GM12872 (cell line): ENCODE data around the gene RLN1.

Experiments used
- TF ChIP-seq, protein P1 (sequence below): IDR thresholded peaks from 3 replicates; pipeline ENCODE4 v1.5.1; 2011; ENCODE audit warnings: low read depth, mild to moderate bottlenecking, low read length, moderate library complexity; ENCODE audit not compliant: insufficient read depth

The RLN1 gene

DNA sequence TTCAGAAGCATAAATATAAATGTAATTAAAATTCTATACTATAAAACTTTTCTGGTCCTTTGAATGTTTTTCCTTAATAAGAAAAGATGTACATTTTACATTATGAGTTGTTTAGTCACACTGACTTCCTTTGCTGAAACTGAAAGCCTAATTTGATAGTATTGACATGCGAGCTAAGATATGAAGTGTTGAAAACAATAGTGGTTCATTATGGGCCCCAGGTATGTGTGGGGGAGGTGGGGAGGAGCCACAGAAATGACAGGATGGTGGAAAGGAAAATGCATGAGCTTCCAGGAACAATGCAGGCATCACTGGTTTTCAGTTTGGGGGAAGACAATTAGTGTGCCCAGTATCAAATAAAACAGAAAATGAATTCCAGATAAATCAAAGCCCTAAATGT is 35.4 kb upstream of the RLN1 start:
- TF ChIP-seq, protein P1, sequence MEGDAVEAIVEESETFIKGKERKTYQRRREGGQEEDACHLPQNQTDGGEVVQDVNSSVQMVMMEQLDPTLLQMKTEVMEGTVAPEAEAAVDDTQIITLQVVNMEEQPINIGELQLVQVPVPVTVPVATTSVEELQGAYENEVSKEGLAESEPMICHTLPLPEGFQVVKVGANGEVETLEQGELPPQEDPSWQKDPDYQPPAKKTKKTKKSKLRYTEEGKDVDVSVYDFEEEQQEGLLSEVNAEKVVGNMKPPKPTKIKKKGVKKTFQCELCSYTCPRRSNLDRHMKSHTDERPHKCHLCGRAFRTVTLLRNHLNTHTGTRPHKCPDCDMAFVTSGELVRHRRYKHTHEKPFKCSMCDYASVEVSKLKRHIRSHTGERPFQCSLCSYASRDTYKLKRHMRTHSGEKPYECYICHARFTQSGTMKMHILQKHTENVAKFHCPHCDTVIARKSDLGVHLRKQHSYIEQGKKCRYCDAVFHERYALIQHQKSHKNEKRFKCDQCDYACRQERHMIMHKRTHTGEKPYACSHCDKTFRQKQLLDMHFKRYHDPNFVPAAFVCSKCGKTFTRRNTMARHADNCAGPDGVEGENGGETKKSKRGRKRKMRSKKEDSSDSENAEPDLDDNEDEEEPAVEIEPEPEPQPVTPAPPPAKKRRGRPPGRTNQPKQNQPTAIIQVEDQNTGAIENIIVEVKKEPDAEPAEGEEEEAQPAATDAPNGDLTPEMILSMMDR: no peak

DNA sequence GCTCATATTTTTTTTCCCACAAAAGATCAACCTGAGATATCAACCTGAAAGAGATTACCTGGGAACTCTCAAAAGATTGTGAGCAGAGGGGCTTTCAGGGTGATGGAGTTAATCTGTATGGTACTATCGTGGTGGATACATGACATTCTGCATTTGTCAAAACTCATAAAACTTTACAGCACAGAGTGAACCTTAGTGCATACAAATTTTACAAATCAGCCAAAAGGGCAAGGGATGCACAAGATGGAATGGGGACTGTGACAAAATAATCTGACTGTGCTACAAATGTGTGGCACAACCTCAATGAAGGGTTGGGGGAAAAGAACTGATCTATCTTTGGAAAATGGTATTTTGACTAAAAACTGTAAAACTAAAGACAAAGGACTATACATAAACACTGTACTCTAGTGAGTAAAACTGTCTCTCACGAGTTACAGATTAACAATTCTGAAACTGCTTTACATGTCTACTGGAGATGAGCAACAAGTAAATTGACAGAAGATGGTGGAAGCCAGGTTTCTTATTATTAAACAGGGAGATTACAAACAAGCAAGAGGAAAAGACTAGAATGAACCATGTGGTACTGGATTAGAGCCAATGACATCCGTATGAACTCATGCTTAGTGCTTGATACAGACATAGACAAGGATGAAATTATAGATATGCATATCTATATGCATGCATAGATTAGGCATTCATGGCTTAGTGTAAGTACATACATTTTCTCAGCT is 24.8 kb upstream of the RLN1 start:
- TF ChIP-seq, protein P1: no peak

DNA sequence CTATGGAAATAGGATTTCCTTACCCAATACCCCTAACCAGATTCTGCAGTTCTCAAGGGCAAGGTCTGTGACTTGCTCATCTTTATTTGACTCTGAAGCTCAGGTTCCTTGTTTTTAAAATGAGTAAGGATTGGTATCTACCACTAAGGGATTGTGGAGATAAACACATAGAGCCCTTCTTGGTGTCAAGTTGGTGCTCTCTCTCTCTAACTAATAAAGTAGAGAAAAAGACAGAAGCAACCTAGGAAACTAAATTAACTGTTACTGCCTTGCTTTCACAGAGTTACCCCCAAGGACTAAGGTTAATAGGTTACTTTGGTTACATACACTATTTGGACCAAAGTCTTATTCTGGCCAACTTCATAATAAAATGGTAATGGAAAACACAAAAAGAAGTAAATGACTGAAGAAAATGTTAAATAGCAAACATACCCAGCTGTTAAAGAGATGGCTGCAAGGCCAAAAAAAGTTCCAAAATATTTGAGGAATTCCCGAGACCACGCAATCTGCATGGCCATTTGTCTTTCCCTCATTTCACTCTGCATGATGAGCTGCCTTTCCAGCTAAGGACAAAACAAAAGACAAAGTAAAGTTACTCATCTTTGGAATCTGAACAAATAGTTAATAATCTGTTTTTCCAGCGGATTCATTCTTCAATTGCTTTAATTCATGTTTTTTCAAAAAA is 21.8 kb upstream of the RLN1 start:
- TF ChIP-seq, protein P1: no peak

DNA sequence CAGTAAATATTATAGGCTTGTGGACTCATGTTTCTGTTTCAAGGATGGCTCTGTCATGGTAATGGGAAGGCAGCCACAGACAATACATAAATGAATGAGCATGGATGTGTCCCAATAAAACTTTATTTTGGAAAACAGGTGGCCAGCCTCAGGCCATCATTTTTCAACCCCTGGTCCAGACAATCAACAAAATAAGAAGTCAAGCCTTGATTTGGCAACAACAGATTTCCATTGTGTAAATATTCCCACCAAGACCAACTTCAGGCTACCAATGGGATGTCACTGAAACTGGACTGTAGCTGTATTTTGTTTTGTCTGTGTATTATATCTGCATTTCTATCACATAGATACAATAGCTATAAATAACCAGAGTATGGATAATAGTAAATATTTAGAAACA is 20.7 kb upstream of the RLN1 start:
- TF ChIP-seq, protein P1: no peak

DNA sequence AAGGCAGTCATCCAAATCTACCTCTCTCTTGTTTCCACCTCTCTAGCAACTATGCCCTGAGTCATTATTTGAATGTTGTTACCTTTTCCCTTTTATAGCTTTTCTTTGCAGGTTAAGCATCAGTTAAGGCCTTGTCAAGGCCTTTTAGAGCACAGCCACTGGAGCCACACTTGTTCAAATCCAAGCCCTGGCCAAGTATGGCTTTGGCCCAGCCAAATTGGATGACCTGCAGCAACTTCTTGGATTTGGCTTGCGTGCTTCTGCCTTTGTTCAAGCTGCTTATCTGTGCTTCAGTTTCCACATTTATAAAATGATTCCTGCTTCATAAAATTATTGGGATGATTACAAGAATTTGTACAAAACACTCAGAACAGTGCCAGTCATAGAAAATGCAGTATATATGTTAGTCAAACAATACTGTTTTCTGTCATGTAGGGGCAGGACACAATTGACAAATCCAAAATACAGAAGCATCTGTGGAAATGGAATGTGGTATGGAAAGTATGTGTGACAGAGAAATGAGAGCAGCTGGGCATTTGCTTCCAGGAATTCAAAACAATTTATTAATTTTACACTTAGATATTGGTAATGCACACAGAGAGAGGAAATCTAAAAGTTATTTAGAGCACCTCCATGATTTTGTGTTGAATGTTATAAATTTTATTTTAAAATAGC is 17.9 kb upstream of the RLN1 start:
- TF ChIP-seq, protein P1: no peak

GRCh38 chr9:5355817-5356216 is 16.1 kb upstream of the RLN1 start:
- TF ChIP-seq, protein P1: no peak

DNA sequence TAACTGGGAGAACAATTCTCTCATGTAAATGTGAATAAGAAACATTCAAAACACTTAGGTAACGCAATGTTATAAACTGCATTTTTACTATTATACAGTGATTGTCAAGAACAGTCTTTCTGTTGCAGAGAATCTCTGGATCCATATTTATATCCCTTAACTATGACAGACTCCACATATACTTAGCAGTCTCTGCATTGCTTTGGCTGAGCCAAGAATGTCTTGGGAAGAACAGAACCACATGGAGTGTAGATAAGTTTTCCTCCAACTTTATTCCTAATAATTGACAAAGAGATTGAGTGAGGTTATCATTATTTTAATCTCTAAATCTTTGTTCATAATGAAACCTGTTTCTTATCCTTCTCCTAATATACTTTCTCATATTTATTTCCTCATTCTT is 15.6 kb upstream of the RLN1 start:
- TF ChIP-seq, protein P1: no peak
